Cerebellar nuclear complex (tissue), 1 donor: ENCODE results near the gene DLGAP3.
A peak's percentile ranks its signal among the peaks of the same experiment; 100 is the strongest.

Source experiments
- DNase-seq, 2 experiments: peaks; one replicate each; lab custom pipeline; 2025; lab: John Stamatoyannopoulos, UW

DLGAP3 gene

DNA sequence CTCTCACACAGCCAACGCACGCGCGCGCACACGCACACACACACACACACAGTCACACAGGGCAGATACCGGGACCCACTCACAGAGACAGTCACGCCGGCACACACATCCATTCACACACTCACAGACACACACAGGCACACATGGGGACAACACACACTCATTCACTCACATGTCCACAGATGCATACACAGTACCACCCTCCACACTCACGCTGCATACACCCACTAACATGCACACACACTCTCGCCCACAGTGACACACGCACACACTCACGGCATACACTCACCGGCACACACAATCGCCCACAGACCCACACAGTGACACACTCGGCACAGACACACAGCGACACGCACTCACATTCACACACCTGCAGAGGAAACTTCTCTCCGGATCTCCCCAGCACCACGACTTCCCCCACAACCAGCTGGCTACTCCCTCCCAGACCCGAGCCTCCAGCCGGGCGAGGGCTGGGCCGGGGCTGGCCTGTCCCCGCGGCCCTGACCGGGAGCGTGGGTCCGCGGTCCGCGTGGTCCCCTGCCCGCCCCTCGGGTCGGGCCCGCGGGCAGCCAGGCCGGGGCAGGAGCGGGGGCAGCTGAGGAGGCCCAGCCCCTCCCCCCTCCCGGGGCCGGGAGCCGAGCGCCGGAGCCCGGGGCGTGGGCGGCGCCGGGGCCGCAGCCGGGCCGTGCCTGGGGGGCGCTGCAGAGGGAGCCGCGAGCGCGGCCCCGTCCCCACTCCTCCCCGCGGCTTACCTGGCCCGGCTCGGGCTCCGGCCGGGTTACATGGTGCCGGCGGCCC is 552 bp downstream of the DLGAP3 start:
- DNase-seq: peak in 1 of 2 experiments; percentile 8

GRCh38 chr1:34928066-34928696 is 1.3 kb downstream of the DLGAP3 start:
- DNase-seq: peak in 1 of 2 experiments; percentile 45

DNA sequence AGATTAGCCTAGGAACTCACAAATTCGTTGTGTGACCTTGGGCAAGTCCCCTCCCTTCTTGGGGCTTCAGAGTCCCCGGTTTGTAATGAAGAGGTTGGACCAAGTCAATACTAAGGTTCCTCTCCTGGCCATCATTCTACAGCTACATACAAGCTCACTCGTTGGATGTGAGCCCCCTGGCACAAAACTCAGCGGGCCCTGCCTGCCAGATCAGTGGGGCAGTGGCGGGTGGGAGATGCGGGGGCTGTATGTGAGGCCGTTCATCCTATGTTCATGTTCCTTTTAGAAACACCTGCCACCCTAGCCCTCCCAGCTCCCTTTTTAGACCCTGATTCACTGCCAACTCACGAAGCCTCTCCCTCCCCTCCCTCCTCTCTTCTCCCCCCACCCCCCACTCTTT is 2.1 kb downstream of the DLGAP3 start:
- DNase-seq: no peak

- no peak for DNase-seq
Observed at GRCh38 chr1:34926894-34927293, 2.6 kb downstream of the DLGAP3 start.

DNA sequence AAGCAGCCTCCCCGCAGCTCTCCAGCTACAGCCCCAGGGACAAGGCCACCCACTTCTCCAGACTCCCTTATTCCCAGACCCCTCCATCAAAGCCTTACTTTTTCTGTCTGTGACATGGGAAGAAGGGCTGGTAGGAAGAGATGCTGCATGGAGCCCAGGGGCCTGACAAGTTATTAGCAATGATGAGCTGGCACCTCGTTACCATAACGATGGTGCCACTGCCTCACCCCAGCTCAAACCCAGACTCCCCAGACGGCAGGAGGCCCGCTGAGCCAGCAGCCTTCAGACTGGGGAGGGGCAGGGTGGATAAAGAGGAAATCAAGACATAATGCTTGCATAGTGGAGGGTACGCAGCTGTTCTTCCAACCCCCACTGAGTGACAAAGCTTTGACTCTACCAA is 3.3 kb downstream of the DLGAP3 start:
- no peak for DNase-seq

DNA sequence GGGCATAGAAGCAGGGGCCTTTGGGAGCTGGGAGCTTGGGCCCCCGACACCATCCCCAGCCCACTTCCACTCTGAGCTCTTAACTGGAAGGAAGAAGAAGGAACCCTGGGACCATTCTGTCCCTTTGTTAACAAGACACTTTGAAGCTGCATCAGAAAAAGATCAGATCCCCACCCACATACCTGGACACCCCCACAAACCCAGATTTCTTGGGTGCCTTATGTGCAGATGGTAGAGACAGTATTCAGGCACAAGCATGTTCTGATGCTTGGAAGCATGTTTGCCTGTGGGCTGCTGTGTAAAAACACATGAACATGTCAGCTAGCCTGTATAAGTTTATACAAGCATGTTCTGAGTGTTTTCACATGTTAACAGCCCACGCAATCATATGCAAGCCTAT is 3.7 kb downstream of the DLGAP3 start:
- no peak for DNase-seq

DNA sequence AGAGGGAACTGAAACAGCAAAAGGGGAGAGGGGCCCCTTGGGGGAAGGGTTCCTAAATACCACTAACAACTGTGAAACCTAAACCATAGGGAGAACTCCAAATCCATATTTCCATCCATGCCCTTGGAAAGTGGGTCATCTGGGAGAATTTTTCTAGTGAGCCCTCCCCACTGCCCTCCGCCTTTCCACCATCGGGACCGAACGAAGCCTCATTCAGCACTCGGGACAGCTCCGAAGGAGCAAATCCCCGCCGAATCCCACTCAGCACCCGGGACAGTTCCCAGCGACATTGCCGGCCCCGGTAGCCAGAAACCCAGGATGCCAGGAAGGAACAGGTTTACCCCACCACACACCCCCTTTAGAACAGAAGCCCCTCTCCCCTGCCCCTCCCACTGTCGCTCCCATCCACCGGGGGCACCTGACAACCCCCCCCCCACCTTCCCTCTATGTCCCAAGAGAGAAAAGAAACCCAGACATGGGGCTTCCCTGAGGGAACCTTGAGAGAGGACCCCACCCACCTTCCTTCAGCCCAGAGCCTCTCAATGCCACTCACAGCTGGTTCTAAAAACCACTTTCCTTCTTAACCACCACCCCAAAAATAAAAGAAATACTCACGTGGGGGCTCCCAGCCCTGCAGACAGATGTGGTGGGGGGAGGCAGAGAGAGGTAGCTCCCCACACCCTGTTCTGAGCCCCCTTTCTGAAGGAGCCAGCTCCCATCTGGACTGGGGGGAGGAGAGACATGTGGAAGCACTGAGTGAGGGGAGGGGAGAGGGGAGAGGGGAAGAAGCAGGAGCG is 4.5 kb downstream of the DLGAP3 start:
- DNase-seq: no peak

DNA sequence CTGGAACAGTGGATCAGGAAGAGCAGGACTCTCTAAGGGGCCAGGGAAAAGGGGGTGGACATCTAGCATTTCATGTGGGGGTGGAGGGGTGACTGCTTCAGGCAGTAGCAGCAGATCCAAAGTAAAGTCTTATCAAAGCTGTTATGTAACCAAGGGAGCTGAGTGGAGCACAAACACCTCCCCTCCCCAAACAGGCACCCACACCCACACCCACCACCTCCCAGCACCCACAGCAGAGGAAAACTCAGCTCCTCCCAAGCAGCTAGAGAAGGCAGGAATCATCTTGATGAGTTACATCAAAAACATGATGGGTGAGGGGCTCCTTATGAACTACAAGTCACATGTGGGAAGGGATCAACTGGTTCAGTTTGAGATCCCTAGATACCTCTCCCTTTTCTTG is 6.0 kb downstream of the DLGAP3 start:
- no peak for DNase-seq

DNA sequence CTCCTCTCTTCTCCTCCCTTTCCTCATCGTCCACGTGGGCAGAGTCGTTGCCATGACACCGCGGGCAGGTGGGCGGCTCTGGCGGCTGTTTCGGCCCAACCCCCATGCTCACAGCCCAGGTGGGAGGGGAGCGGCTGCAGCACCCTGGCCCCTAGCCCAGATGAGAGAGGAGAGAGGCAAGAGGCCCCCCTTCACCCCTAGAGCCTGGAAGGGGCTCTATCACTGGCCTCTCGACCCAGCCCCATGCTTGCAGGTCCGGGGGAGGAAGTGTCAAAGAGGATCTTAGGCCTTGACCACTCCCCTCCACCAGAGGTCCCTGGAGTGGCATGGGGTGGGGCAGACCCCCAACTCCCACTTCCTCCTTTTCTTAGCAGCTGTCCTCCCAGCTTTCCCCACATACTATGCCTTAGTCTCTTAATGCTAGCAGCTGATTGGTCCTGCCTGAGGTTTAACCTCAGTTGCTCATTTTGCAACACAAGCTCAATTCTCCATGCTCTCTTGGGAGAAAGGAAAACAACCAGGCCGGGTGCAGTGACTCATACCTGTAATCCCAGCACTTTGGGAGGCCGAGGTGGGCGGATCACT is 10.4 kb downstream of the DLGAP3 start:
- DNase-seq: no peak

GRCh38 chr1:34918386-34918976 is 11.0 kb downstream of the DLGAP3 start:
- no peak for DNase-seq

DNA sequence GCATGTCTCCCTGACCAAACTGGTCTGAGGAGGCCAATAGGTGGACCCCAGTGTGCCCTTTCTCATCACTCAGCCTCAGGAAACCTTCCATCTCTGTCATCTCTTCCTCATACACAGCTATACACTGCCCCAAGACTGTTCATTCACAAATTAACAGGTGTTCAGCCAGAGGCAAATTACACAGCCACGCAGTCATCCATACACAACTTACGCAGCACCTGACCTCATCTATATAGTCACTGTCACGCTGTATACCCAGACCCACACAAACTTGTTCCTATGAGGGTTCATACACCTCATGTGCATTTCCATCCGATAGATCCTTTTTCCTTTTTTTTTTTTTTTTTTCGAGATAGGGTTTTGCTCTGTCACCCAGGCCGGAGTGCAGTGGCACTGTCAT is 12.4 kb downstream of the DLGAP3 start:
- no peak for DNase-seq

- DNase-seq: no peak
Observed at GRCh38 chr1:34916104-34916503, 13.3 kb downstream of the DLGAP3 start.

GRCh38 chr1:34915521-34915920 is 13.9 kb downstream of the DLGAP3 start:
- no peak for DNase-seq

GRCh38 chr1:34914958-34915357 is 14.5 kb downstream of the DLGAP3 start:
- DNase-seq: no peak

- no peak for DNase-seq
Observed at GRCh38 chr1:34911465-34911864, 18.0 kb downstream of the DLGAP3 start.

DNA sequence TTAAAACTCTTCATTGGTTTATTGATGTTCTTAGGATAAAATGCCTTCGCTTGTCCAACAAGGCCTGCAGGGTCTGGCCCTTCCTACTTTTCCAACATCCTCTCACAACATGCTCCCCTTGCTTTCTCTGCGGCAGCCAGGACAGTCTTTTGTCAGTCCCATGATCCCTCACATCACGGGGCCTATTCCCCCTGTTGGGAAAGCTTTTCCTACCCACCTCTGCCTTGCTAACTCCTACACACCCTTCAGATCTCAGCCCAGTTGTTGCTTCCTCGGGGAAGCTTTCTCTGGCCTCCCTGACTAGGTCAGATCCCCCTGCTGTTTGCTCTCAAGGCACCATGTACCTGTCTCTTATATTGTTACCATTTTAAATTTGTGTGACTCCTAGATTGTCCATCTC is 19.0 kb downstream of the DLGAP3 start:
- DNase-seq: no peak

GRCh38 chr1:34908369-34908768 is 21.1 kb downstream of the DLGAP3 start:
- no peak for DNase-seq

DNA sequence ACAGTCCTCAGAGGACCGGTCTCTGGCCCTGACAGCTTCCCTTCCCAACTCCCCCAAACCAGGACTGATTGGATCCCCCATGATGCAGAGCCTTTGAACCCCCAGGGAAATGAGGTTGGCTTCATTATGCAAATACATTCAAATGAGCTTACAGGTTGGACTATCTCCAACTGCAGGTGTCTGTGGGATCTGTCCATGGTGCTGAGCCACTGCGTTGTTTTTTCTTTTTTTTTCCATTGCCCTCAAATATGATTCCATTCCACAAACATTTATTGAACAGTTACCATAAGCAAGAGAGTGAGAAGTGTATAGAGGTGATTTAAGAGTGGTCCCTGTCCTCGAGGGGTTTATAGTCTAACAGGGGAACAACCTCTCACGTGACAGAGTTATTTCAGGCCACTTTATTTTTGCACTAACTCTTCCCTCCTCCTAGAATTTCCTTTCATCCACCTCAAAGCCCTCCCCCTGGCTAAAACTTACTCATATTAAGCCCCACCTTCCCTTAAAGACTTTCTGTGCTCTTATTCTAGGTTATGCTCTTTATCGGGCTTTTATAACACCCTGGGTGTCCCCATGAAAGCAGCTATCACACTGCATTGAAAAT is 21.9 kb downstream of the DLGAP3 start:
- DNase-seq: no peak

DNA sequence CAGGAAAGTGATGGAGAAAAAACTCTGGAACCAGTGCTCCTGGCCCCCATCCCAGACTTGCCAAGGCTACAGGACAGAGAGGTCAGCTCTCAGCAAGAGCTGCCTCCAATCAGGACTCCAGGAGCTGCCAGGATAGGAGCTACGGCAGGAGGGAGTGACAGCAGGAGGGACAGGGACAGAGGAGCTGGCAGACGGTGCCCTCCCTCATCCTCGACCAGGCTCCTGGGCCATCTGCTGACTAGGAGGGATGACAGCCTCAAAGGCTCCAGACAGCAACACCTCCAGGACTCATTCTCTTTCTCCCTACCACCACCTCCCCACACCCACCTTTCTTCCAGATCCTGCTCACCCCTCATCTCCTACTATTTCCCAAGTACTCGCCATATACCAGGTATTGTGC is 22.7 kb downstream of the DLGAP3 start:
- peak; percentile 87 to 94 for DNase-seq

- DNase-seq: no peak
Observed at GRCh38 chr1:34906222-34906621, 23.2 kb downstream of the DLGAP3 start.

- no peak for DNase-seq
Observed at GRCh38 chr1:34905098-34905459, 24.4 kb downstream of the DLGAP3 start.
